ENCODE data around the gene UVSSA.

The UVSSA gene

GRCh38 chr4:1403591-1404572, 56.9 kb downstream of the UVSSA start:
- no peak for DNase-seq (ENCODE audit: low read depth)
- no peak overlapping the region for H3K4me3 ChIP-seq (ENCODE audit: low read depth, low read length)
- no peak for TF ChIP-seq CTCF (IDR thresholded peaks at IDR 0.05; ENCODE audit: low read depth, low read length, missing control alignments)

GRCh38 chr4:1404573-1405253, 57.7 kb downstream of the UVSSA start:
- TF ChIP-seq CTCF (IDR thresholded peaks at IDR 0.05; ENCODE audit: low read depth, low read length, missing control alignments), result no peak
- DNase-seq (ENCODE audit: low read depth), result no peak
- H3K4me3 ChIP-seq (ENCODE audit: low read depth, low read length), result no peak overlapping the region

GRCh38 chr4:1405254-1405635, 58.2 kb downstream of the UVSSA start:
- TF ChIP-seq CTCF (IDR thresholded peaks at IDR 0.05; ENCODE audit: low read depth, low read length, missing control alignments), result no peak
- no peak for DNase-seq (ENCODE audit: low read depth)
- H3K4me3 ChIP-seq (ENCODE audit: low read depth, low read length), result no peak overlapping the region

GRCh38 chr4:1405636-1406393, 58.8 kb downstream of the UVSSA start:
- H3K4me3 ChIP-seq (ENCODE audit: low read depth, low read length), result no peak overlapping the region
- TF ChIP-seq CTCF (IDR thresholded peaks at IDR 0.05; ENCODE audit: low read depth, low read length, missing control alignments), result no peak
- no peak for DNase-seq (ENCODE audit: low read depth)

GRCh38 chr4:1406394-1406980, 59.5 kb downstream of the UVSSA start, which contains the start of gene NKX1-1:
Gene NKX1-1, minus strand, starts transcription at chr4:1406442. Its CDS starts 0 bp downstream, at chr4:1406442.
- TF ChIP-seq CTCF (IDR thresholded peaks at IDR 0.05; ENCODE audit: low read depth, low read length, missing control alignments), result no peak
- H3K4me3 ChIP-seq (ENCODE audit: low read depth, low read length), result no peak within 1 kb of the TSS
- no peak for DNase-seq (ENCODE audit: low read depth)

- no peak overlapping the region for H3K4me3 ChIP-seq (ENCODE audit: low read depth, low read length)
- no peak for DNase-seq (ENCODE audit: low read depth)
- no peak for TF ChIP-seq CTCF (IDR thresholded peaks at IDR 0.05; ENCODE audit: low read depth, low read length, missing control alignments)
These were observed 60.1 kb downstream of the UVSSA start for GRCh38 chr4:1406981-1407656.
